ENCODE data around the gene SUPT3H. TPM values are rescaled to one million over a fixed set of nuclear protein-coding genes. Genes with fewer than 3 reads are reported as not detected.

Gene SUPT3H
- total RNA-seq, 1 experiment from 2014 or later: 12.7 TPM

- H3K9me3 Mint-ChIP-seq (ENCODE audit: unreplicated experiment): no peaks in the 10 kb centered on the region
- no peaks in the 10 kb centered on the region for H3K4me1 Mint-ChIP-seq (ENCODE audit: insufficient read depth, unreplicated experiment)
- TF ChIP-seq CTCF (IDR thresholded peaks at IDR 0.05; ENCODE audit: unreplicated experiment): no peak
- H3K4me3 Mint-ChIP-seq (ENCODE audit: unreplicated experiment): no peak overlapping the region
- no peak overlapping the region for H3K27ac Mint-ChIP-seq (ENCODE audit: low read depth, unreplicated experiment)
- no peaks in the 10 kb centered on the region for H3K27me3 Mint-ChIP-seq (ENCODE audit: insufficient read depth, unreplicated experiment)
- DNase-seq (ENCODE audit: unreplicated experiment): no peak
- intact Hi-C loops (cut with micrococcal nuclease): no loop called here
- POLR2A ChIA-PET: interaction anchor here (0.6 kb wide), 1 partner anchor 10 kb away, joined by 4 read pairs; no protein-coding TSS in a partner anchor
- H3K36me3 Mint-ChIP-seq (ENCODE audit: insufficient read depth, unreplicated experiment): no peaks in the 10 kb centered on the region
- BruUV-seq (replicated peaks): no TSS peak
- CTCF ChIA-PET: no interaction called here
Observed at GRCh38 chr6:44956396-44956795, 421.3 kb downstream of the SUPT3H start.

- no peaks in the 10 kb centered on the region for H3K4me1 Mint-ChIP-seq (ENCODE audit: insufficient read depth, unreplicated experiment)
- intact Hi-C loops (cut with micrococcal nuclease): no loop called here
- no peaks in the 10 kb centered on the region for H3K36me3 Mint-ChIP-seq (ENCODE audit: insufficient read depth, unreplicated experiment)
- H3K9me3 Mint-ChIP-seq (ENCODE audit: unreplicated experiment): no peaks in the 10 kb centered on the region
- ChIA-PET POLR2A (no interaction called here), CTCF (no interaction called here)
- no peak for TF ChIP-seq CTCF (IDR thresholded peaks at IDR 0.05; ENCODE audit: unreplicated experiment)
- H3K27ac Mint-ChIP-seq (ENCODE audit: low read depth, unreplicated experiment): no peak overlapping the region
- DNase-seq (ENCODE audit: unreplicated experiment): no peak
- no peaks in the 10 kb centered on the region for H3K27me3 Mint-ChIP-seq (ENCODE audit: insufficient read depth, unreplicated experiment)
- BruUV-seq (replicated peaks): no TSS peak
- no peak overlapping the region for H3K4me3 Mint-ChIP-seq (ENCODE audit: unreplicated experiment)
Observed at GRCh38 chr6:44955145-44955544, 422.6 kb downstream of the SUPT3H start.

GRCh38 chr6:44954281-44954680, 423.5 kb downstream of the SUPT3H start:
- no peak overlapping the region for H3K4me3 Mint-ChIP-seq (ENCODE audit: unreplicated experiment)
- BruUV-seq (replicated peaks): no TSS peak
- intact Hi-C loops (cut with micrococcal nuclease): no loop called here
- no peak overlapping the region for H3K27ac Mint-ChIP-seq (ENCODE audit: low read depth, unreplicated experiment)
- H3K36me3 Mint-ChIP-seq (ENCODE audit: insufficient read depth, unreplicated experiment): no peaks in the 10 kb centered on the region
- TF ChIP-seq CTCF (IDR thresholded peaks at IDR 0.05; ENCODE audit: unreplicated experiment): no peak
- POLR2A ChIA-PET: interaction anchor here (0.7 kb wide), 1 partner anchor 36 kb away, joined by 4 read pairs; no protein-coding TSS in a partner anchor
- no peaks in the 10 kb centered on the region for H3K27me3 Mint-ChIP-seq (ENCODE audit: insufficient read depth, unreplicated experiment)
- CTCF ChIA-PET: no interaction called here
- no peaks in the 10 kb centered on the region for H3K4me1 Mint-ChIP-seq (ENCODE audit: insufficient read depth, unreplicated experiment)
- DNase-seq (ENCODE audit: unreplicated experiment): no peak
- no peaks in the 10 kb centered on the region for H3K9me3 Mint-ChIP-seq (ENCODE audit: unreplicated experiment)

GRCh38 chr6:44951253-44951747, 426.4 kb downstream of the SUPT3H start:
- intact Hi-C loops (cut with micrococcal nuclease): no loop called here
- no peak overlapping the region for H3K27ac Mint-ChIP-seq (ENCODE audit: low read depth, unreplicated experiment)
- no peaks in the 10 kb centered on the region for H3K36me3 Mint-ChIP-seq (ENCODE audit: insufficient read depth, unreplicated experiment)
- CTCF ChIA-PET: no interaction called here
- no peaks in the 10 kb centered on the region for H3K27me3 Mint-ChIP-seq (ENCODE audit: insufficient read depth, unreplicated experiment)
- H3K9me3 Mint-ChIP-seq (ENCODE audit: unreplicated experiment): peaks cover 4% of the 10 kb centered on the region
- no TSS peak for BruUV-seq (replicated peaks)
- DNase-seq (ENCODE audit: unreplicated experiment): no peak
- TF ChIP-seq CTCF (IDR thresholded peaks at IDR 0.05; ENCODE audit: unreplicated experiment): no peak
- no peak overlapping the region for H3K4me3 Mint-ChIP-seq (ENCODE audit: unreplicated experiment)
- POLR2A ChIA-PET: no interaction called here
- no peaks in the 10 kb centered on the region for H3K4me1 Mint-ChIP-seq (ENCODE audit: insufficient read depth, unreplicated experiment)

Data from MCF 10A (cell line).